ENCODE data around the gene GRPR.

Gene GRPR

DNA sequence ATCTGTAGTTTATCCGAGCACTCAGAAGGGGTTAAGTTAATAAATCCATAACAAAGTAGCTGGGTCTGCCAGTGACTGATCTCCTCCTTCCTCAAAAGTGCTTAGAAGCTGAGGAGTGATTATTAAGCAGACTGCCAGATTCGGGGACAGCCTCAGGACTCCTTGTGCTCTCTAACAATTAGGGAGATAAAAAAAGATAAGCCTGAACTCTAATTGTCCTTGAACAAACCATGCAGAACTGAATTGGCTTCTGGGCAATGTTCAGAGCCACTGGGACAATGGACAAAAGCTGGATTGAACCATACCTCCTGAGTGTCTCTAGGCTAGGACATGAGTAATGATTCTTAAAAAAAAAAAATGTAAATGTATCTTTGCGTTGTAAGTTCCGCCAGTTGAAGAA lies 22.7 kb upstream of the GRPR start:
- TF ChIP-seq, protein P1, sequence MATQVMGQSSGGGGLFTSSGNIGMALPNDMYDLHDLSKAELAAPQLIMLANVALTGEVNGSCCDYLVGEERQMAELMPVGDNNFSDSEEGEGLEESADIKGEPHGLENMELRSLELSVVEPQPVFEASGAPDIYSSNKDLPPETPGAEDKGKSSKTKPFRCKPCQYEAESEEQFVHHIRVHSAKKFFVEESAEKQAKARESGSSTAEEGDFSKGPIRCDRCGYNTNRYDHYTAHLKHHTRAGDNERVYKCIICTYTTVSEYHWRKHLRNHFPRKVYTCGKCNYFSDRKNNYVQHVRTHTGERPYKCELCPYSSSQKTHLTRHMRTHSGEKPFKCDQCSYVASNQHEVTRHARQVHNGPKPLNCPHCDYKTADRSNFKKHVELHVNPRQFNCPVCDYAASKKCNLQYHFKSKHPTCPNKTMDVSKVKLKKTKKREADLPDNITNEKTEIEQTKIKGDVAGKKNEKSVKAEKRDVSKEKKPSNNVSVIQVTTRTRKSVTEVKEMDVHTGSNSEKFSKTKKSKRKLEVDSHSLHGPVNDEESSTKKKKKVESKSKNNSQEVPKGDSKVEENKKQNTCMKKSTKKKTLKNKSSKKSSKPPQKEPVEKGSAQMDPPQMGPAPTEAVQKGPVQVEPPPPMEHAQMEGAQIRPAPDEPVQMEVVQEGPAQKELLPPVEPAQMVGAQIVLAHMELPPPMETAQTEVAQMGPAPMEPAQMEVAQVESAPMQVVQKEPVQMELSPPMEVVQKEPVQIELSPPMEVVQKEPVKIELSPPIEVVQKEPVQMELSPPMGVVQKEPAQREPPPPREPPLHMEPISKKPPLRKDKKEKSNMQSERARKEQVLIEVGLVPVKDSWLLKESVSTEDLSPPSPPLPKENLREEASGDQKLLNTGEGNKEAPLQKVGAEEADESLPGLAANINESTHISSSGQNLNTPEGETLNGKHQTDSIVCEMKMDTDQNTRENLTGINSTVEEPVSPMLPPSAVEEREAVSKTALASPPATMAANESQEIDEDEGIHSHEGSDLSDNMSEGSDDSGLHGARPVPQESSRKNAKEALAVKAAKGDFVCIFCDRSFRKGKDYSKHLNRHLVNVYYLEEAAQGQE (IDR thresholded peaks at IDR 0.05; ENCODE audit: low read depth) = no peak
- TF ChIP-seq, protein P2, sequence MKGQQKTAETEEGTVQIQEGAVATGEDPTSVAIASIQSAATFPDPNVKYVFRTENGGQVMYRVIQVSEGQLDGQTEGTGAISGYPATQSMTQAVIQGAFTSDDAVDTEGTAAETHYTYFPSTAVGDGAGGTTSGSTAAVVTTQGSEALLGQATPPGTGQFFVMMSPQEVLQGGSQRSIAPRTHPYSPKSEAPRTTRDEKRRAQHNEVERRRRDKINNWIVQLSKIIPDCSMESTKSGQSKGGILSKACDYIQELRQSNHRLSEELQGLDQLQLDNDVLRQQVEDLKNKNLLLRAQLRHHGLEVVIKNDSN (IDR thresholded peaks at IDR 0.05) = no peak
- TF ChIP-seq, protein P3, sequence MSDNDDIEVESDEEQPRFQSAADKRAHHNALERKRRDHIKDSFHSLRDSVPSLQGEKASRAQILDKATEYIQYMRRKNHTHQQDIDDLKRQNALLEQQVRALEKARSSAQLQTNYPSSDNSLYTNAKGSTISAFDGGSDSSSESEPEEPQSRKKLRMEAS (IDR thresholded peaks at IDR 0.05) = no peak
- no peak for TF ChIP-seq EP300 (IDR thresholded peaks at IDR 0.05; ENCODE audit: borderline replicate concordance)
- no peak for TF ChIP-seq TCF12 (IDR thresholded peaks at IDR 0.05; ENCODE audit: low read depth)
- no peak for TF ChIP-seq YY1 (IDR thresholded peaks at IDR 0.05; ENCODE audit: low read depth)

DNA sequence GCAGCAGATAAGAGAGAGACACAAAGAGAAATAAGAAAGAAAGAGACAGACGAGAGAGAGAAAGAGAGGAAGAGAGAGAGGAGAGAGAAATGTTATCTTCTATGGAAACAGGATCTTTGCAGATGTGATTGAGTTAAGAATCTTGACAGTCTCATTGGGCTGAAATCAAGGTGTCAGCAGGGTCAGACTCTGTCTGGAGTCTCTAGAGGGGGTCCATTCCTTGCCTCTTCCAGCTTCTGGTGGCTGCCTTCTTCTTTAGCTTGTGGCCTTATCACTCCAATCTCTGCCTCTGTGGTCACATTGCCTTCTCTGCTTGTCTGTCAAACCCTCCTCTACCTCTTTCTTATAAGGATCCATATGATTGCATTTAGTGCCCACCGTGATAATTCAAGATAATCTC lies 21.8 kb upstream of the GRPR start:
- no peak for TF ChIP-seq TAF1 (IDR thresholded peaks at IDR 0.05; ENCODE audit: low read depth)
- TF ChIP-seq TEAD4 (IDR thresholded peaks at IDR 0.05) = no peak
- TF ChIP-seq NFIC (IDR thresholded peaks at IDR 0.05) = no peak
- TF ChIP-seq, protein P1 (IDR thresholded peaks at IDR 0.05; ENCODE audit: low read depth) = no peak
- TF ChIP-seq RAD21 (IDR thresholded peaks at IDR 0.05; ENCODE audit: low read depth) = no peak
- no peak for TF ChIP-seq CREB1 (IDR thresholded peaks at IDR 0.05; ENCODE audit: low read depth)
- TF ChIP-seq, protein P3 (IDR thresholded peaks at IDR 0.05) = no peak
- TF ChIP-seq EGR1 (IDR thresholded peaks at IDR 0.05) = no peak
- no peak for TF ChIP-seq YY1 (IDR thresholded peaks at IDR 0.05; ENCODE audit: low read depth)
- TF ChIP-seq ZBTB7A (IDR thresholded peaks at IDR 0.05; ENCODE audit: low read depth) = no peak
- no peak for TF ChIP-seq CEBPB (IDR thresholded peaks at IDR 0.05)

DNA sequence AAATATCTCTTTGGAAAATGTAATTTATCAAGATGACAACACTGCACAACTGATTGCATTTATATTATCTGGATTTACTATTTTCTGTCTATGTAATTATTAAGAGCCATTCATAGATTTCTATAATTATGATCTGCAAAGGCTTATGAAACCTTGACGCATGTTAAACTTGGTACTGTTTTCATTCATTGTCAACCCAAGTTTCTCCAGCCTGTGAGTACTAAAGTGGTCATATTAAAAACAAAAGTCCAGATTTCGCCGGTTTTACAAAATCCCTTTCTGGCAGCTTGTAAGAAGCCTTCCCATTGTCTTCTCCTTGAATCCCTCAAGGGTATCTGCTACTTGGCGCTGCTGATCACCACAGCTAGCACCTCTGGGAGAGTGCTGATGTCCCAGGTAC lies 19.7 kb upstream of the GRPR start:
- TF ChIP-seq, protein P1 (IDR thresholded peaks at IDR 0.05; ENCODE audit: low read depth) = no peak
- TF ChIP-seq, protein P3 (IDR thresholded peaks at IDR 0.05) = no peak
- TF ChIP-seq EP300 (IDR thresholded peaks at IDR 0.05; ENCODE audit: borderline replicate concordance) (no peak), RAD21 (IDR thresholded peaks at IDR 0.05; ENCODE audit: low read depth) (no peak)

DNA sequence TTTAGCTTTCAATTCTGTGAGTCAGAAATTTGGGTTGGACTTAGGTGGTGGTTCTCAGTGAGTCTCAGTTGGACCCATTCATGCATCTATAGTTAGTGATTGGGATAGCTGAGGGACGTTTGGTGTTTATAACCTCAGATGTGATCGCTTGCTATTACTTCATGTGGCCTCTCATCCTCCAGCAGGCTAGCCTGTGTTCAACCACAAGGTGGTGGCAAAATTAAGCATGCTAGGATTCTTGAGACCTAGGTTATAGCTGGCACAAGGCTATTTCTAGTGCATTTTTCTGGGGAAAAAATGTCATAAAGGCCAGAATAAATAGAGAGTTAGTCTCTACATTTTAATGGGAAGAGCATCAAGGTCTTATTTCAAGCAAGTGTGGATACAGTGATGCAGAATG lies 10.9 kb upstream of the GRPR start:
- TF ChIP-seq TEAD4 (IDR thresholded peaks at IDR 0.05) = no peak
- no peak for TF ChIP-seq EGR1 (IDR thresholded peaks at IDR 0.05)
- no peak for TF ChIP-seq TCF12 (IDR thresholded peaks at IDR 0.05; ENCODE audit: low read depth)
- TF ChIP-seq NFIC (IDR thresholded peaks at IDR 0.05) = no peak
- TF ChIP-seq, protein P3 (IDR thresholded peaks at IDR 0.05) = no peak
- TF ChIP-seq, protein P2 (IDR thresholded peaks at IDR 0.05) = no peak
- TF ChIP-seq CEBPB (IDR thresholded peaks at IDR 0.05) = no peak
- TF ChIP-seq TAF1 (IDR thresholded peaks at IDR 0.05; ENCODE audit: low read depth) = no peak
- TF ChIP-seq, protein P1 (IDR thresholded peaks at IDR 0.05; ENCODE audit: low read depth) = no peak
- TF ChIP-seq RAD21 (IDR thresholded peaks at IDR 0.05; ENCODE audit: low read depth) = no peak
- no peak for TF ChIP-seq ZBTB7A (IDR thresholded peaks at IDR 0.05; ENCODE audit: low read depth)
- no peak for TF ChIP-seq YY1 (IDR thresholded peaks at IDR 0.05; ENCODE audit: low read depth)
- no peak for TF ChIP-seq CREB1 (IDR thresholded peaks at IDR 0.05; ENCODE audit: low read depth)
- no peak for TF ChIP-seq FOXM1 (IDR thresholded peaks at IDR 0.05; ENCODE audit: borderline replicate concordance, low read depth)
- no peak for TF ChIP-seq EP300 (IDR thresholded peaks at IDR 0.05; ENCODE audit: borderline replicate concordance)

Data from Ishikawa (cell line).